Natural killer cell (primary cell): Measurements from ENCODE around the gene GSPT1. TPM values are rescaled to one million over a fixed set of nuclear protein-coding genes. Genes with fewer than 3 reads are reported as not detected.

Experiments used
- ATAC-seq, 3 donors: fragments of 150-1000 bp in 2 of 3; fragments of 200-7000 bp in 1 of 3; cut with Tn5 transposase; 1 replicate in 1 of 3; 2 replicates in 2 of 3; pipeline ENCODE4 v1.10.0; 2021; ENCODE audit warnings: mild to moderate bottlenecking in 2 of 3, moderate library complexity in 2 of 3
- DNase-seq, 2 donors: peaks; one replicate each; pipeline versions ENCODE4 v3.0.0 to v3.0.0-alpha.2; 2013 to 2021; ENCODE audit warnings: mixed read lengths in 1 of 2
- H3K27ac ChIP-seq: one replicate; pipeline ENCODE4 v1.5.1; 2013; ENCODE audit warnings: mild to moderate bottlenecking, low read length
- H3K27me3 ChIP-seq: one replicate; pipeline ENCODE4 v1.6.1; 2013; ENCODE audit warnings: low read length; ENCODE audit not compliant: control insufficient read depth, insufficient read depth
- H3K36me3 ChIP-seq: one replicate; pipeline ENCODE4 v1.6.1; 2013; ENCODE audit warnings: low read length; ENCODE audit not compliant: control insufficient read depth, insufficient read depth
- H3K4me1 ChIP-seq: one replicate; pipeline ENCODE4 v1.6.1; 2013; ENCODE audit warnings: low read length; ENCODE audit not compliant: control insufficient read depth, insufficient read depth
- H3K4me3 ChIP-seq: one replicate; pipeline ENCODE4 v1.5.1; 2013; ENCODE audit warnings: low read length
- H3K9me3 ChIP-seq: one replicate; pipeline ENCODE4 v1.6.1; 2013; ENCODE audit warnings: low read length; ENCODE audit not compliant: control insufficient read depth, insufficient read depth
- H3K27ac Mint-ChIP-seq, 2 donors: one replicate each; pipeline ENCODE4 v1.8.0; 2022; ENCODE audit warnings: mild to moderate bottlenecking in 2 of 2, mixed read lengths in 2 of 2, moderate library complexity in 1 of 2
- H3K27me3 Mint-ChIP-seq, 2 donors: one replicate each; pipeline ENCODE4 v1.8.0; 2022; ENCODE audit warnings: low read depth in 2 of 2, mixed read lengths in 2 of 2
- H3K36me3 Mint-ChIP-seq: one replicate; pipeline ENCODE4 v1.8.0; 2022; ENCODE audit warnings: mixed read lengths
- H3K4me1 Mint-ChIP-seq, 2 donors: one replicate each; pipeline ENCODE4 v1.8.0; 2022; ENCODE audit warnings: mixed read lengths in 2 of 2
- H3K4me3 Mint-ChIP-seq: one replicate; pipeline ENCODE4 v1.8.0; 2022; ENCODE audit warnings: mild to moderate bottlenecking, moderate library complexity, mixed read lengths
- H3K9me3 Mint-ChIP-seq, 2 donors: one replicate each; pipeline ENCODE4 v1.8.0; 2022; ENCODE audit warnings: mixed read lengths in 2 of 2
- WGBS: methylation state at CpG from one replicate; pipeline ENCODE4 v1.1.7; 2013; ENCODE audit warnings: missing lambda C conversion rate; ENCODE audit not compliant: insufficient coverage; 5-methylcytosine and 5-hydroxymethylcytosine counted together
- intact Hi-C: fragments of 100-400 bp; cut with micrococcal nuclease; formaldehyde crosslinking; loops from one replicate; pipeline ENCODE4 v1.14.2; 2022
- total RNA-seq, 4 donors: library from RNA; stranded (reverse); fragments of 120-200 nt in 1 of 4; gene quantifications; one replicate each; pipeline versions ENCODE4 v1.2.3 to v1.2.4, GENCODE V29; 2013 to 2022
- TF ChIP-seq, protein P1 (sequence below): fragments of 200-600 bp; IDR thresholded peaks from one replicate; pipeline ENCODE4 v1.8.0; 2022; ENCODE audit warnings: antibody characterized with exemption

GSPT1 gene
- total RNA-seq, 3 donors from 2014 or later (not counting 1 experiment from before 2014, with no cell fraction given), result 51.4 to 77.8 (median 60.8) TPM

- Mint-ChIP-seq H3K9me3 (no peaks in the 10 kb centered on the region), H3K4me3 (no peak overlapping the region), H3K27me3 (no peaks in the 10 kb centered on the region), H3K4me1 (no peaks in the 10 kb centered on the region), H3K36me3 (peaks cover 7% of the 10 kb centered on the region), H3K27ac (no peak overlapping the region)
- peaks cover 29% of the 10 kb centered on the region for H3K36me3 ChIP-seq
- H3K9me3 ChIP-seq, result no peaks in the 10 kb centered on the region
- no peaks in the 10 kb centered on the region for H3K27me3 ChIP-seq
- DNase-seq, result no peak
- ATAC-seq, result no peak
- H3K4me1 ChIP-seq, result no peaks in the 10 kb centered on the region
- no peak overlapping the region for H3K27ac ChIP-seq
- intact Hi-C loops, result no loop called here
- TF ChIP-seq, protein P1, sequence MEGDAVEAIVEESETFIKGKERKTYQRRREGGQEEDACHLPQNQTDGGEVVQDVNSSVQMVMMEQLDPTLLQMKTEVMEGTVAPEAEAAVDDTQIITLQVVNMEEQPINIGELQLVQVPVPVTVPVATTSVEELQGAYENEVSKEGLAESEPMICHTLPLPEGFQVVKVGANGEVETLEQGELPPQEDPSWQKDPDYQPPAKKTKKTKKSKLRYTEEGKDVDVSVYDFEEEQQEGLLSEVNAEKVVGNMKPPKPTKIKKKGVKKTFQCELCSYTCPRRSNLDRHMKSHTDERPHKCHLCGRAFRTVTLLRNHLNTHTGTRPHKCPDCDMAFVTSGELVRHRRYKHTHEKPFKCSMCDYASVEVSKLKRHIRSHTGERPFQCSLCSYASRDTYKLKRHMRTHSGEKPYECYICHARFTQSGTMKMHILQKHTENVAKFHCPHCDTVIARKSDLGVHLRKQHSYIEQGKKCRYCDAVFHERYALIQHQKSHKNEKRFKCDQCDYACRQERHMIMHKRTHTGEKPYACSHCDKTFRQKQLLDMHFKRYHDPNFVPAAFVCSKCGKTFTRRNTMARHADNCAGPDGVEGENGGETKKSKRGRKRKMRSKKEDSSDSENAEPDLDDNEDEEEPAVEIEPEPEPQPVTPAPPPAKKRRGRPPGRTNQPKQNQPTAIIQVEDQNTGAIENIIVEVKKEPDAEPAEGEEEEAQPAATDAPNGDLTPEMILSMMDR, result no peak
- no peak overlapping the region for H3K4me3 ChIP-seq
- WGBS, result 95% methylated on average over 3 of the region's 3 CpGs
Observed at GRCh38 chr16:11870399-11870798, 45.4 kb downstream of the GSPT1 start.

DNA sequence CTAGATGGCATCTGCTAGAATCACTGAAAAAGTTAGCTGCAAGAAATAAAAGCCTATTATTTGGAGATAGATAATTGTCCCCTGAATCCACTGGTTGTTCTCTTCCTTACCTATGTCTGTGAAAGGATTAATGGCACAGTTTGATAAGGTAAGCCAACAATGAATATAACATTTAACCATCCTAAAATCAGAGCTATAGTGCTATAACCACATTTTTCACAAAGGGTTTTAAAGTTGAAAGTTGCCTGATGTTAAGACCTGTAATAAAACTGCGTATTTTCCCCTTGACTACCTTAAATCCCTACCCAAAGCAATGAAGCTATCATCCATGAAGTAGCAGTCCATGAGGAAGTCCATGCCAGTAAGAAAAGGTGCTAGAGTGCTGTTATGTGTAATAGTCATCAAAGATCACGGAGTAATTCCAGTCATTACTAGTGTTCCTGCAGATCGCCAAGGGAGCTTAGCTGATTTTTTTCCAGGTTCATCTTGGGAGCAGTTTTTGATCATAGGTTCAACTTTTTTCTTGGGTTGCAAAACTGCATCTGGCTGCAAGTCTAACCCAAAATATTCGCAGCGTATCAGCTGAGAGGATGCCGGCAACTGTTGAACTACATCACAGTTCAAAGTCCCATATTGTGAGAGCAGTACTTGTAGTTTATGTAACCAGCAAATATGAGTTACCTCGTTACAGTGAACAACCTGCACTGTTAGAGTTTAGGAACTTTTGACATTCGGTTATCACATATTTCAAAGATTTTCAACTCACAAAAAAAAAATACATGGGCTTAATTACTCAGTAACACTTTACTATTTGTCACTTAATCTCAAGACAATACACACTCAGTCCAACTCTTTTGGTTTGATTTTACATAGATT lies 46.2 kb downstream of the GSPT1 start:
- H3K36me3 Mint-ChIP-seq, result peaks cover 7% of the 10 kb centered on the region
- no peaks in the 10 kb centered on the region for H3K27me3 ChIP-seq
- H3K27ac ChIP-seq, result no peak overlapping the region
- H3K4me1 ChIP-seq, result no peaks in the 10 kb centered on the region
- no peak for DNase-seq
- peaks cover 26% of the 10 kb centered on the region for H3K36me3 ChIP-seq
- H3K4me1 Mint-ChIP-seq, result peaks cover 0 to 4% of the 10 kb centered on the region in 2 donors
- H3K4me3 Mint-ChIP-seq, result no peak overlapping the region
- ATAC-seq, result no peak
- 94% methylated on average over 7 of the region's 8 CpGs for WGBS
- no peaks in the 10 kb centered on the region for H3K9me3 Mint-ChIP-seq
- no peaks in the 10 kb centered on the region for H3K9me3 ChIP-seq
- H3K4me3 ChIP-seq, result no peak overlapping the region
- TF ChIP-seq, protein P1, result no peak
- H3K27me3 Mint-ChIP-seq, result no peaks in the 10 kb centered on the region
- intact Hi-C loops, result no loop called here
- no peak overlapping the region for H3K27ac Mint-ChIP-seq

DNA sequence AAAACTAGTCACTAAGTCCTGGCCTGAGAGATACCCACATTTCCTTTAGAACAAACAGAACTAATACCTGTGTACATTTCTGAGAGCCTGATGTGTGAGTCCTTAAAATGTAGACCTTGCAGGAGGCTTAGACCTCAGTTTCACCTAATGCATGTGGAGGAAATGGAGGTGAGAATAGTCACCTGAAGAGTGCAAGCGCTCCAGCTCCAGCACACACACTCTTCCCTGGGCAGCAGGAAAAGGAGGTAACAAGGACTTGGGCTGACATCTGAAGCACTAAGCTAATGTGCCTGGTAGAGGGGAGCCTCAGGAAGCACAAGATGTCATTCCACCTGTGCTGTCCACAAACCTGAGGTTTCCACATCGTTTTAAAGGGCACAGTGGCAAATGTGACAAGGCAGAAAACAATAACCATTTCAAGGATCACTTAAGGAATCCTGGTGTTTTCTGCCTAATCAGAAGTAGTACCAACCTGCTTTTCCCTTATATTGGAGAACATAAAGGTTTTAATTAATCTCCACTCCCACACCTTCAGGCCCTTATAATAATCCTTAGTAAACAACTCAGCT lies 47.3 kb downstream of the GSPT1 start:
- no peak for ATAC-seq
- peaks cover 7% of the 10 kb centered on the region for H3K36me3 Mint-ChIP-seq
- Histone ChIP-seq H3K9me3 (no peaks in the 10 kb centered on the region), H3K36me3 (peaks cover 21% of the 10 kb centered on the region), H3K4me3 (no peak overlapping the region), H3K27ac (no peak overlapping the region), H3K4me1 (no peaks in the 10 kb centered on the region), H3K27me3 (no peaks in the 10 kb centered on the region)
- no peak overlapping the region for H3K4me3 Mint-ChIP-seq
- 80% methylated on average over 2 of the region's 2 CpGs for WGBS
- no peak for DNase-seq
- peaks cover 0 to 4% of the 10 kb centered on the region in 2 donors for H3K4me1 Mint-ChIP-seq
- no peak overlapping the region for H3K27ac Mint-ChIP-seq
- no peaks in the 10 kb centered on the region for H3K27me3 Mint-ChIP-seq
- no peaks in the 10 kb centered on the region for H3K9me3 Mint-ChIP-seq
- intact Hi-C loops, result no loop called here
- TF ChIP-seq, protein P1, result no peak
